Osteoblast (primary cell): Measurements from ENCODE around the gene RPRD2. TPM values are rescaled to one million over a fixed set of nuclear protein-coding genes. Genes with fewer than 3 reads are reported as not detected.
A peak's percentile ranks its signal among the peaks of the same experiment; 100 is the strongest.

Experiments used
- DNase-seq: peaks from one replicate; pipeline ENCODE4 v3.0.0; 2011; ENCODE audit warnings: low spot score, mixed read lengths; ENCODE audit not compliant: insufficient read length; ENCODE audit errors: missing footprints
- H2AFZ ChIP-seq: 2 replicates; pipeline ENCODE4 v1.6.0; 2011; ENCODE audit warnings: mild to moderate bottlenecking, low read length
- H3K27ac ChIP-seq: 2 replicates; pipeline ENCODE4 v1.5.1; 2011; ENCODE audit warnings: mild to moderate bottlenecking, low read depth, low read length, moderate library complexity
- H3K27me3 ChIP-seq: 2 replicates; pipeline ENCODE4 v1.6.0; 2012; ENCODE audit warnings: mild to moderate bottlenecking, control low read depth, inconsistent platforms, low read length, moderate library complexity; ENCODE audit not compliant: insufficient read depth
- H3K36me3 ChIP-seq: 2 replicates; pipeline ENCODE4 v1.5.1; 2011; ENCODE audit warnings: mild to moderate bottlenecking, low read length, control low read depth, moderate library complexity; ENCODE audit not compliant: insufficient read depth
- H3K4me1 ChIP-seq: 2 replicates; pipeline ENCODE4 v1.5.1; 2011; ENCODE audit warnings: mild to moderate bottlenecking, low read length, control low read depth, moderate library complexity; ENCODE audit not compliant: insufficient read depth
- H3K4me2 ChIP-seq: 2 replicates; pipeline ENCODE4 v1.6.0; 2011; ENCODE audit warnings: mild to moderate bottlenecking, low read length; ENCODE audit not compliant: insufficient read depth
- H3K4me3 ChIP-seq: fragments of 200-600 bp; sonication (generic); 3 replicates; pipeline ENCODE4 v1.5.1; 2012; ENCODE audit warnings: mild to moderate bottlenecking, low read length, inconsistent platforms; ENCODE audit not compliant: insufficient read depth
- H3K79me2 ChIP-seq: 2 replicates; pipeline ENCODE4 v1.6.0; 2012; ENCODE audit warnings: mild to moderate bottlenecking, low read length, control low read depth, inconsistent platforms; ENCODE audit not compliant: insufficient read depth
- H3K9me3 ChIP-seq: 2 replicates; pipeline ENCODE4 v1.5.1; 2011; ENCODE audit warnings: low read depth, low read length, control low read depth
- H4K20me1 ChIP-seq: 2 replicates; pipeline ENCODE4 v1.6.0; 2012; ENCODE audit warnings: mild to moderate bottlenecking, low read length, control low read depth; ENCODE audit not compliant: insufficient read depth
- CTCF ChIP-seq: IDR thresholded peaks from 2 replicates; pipeline ENCODE4 v1.5.1; 2011; ENCODE audit warnings: mild to moderate bottlenecking, low read depth, low read length, moderate library complexity; ENCODE audit errors: extremely low read depth
- total RNA-seq: library from RNA; depleted of rRNA; stranded (reverse); fragments of >200 nt; gene quantifications from 2 replicates; pipeline ENCODE4 v1.2.3, GENCODE V29; 2012

The RPRD2 gene
- total RNA-seq, 1 donor, result 12.3 TPM

DNA sequence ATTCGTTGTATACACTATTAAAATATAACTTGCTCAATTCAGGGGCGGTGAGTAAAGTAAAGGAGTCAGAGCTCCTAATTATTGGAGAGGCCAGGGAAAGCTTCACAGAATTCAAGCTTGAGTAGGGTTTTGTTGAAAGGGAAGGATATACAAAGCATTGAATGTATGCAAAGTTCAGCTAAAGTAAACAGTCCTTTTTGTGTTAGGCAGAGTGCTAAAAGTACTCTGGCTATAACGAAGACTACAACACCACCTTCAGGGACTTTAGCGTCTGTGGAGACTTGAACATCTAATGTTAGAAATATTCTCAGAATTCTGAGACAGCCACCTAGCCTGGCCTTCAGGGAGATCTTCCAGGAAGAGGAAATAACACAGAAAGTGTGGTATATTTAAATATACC lies 152.7 kb downstream of the RPRD2 start:
- H3K79me2 ChIP-seq, result no peaks in the 10 kb centered on the region
- peaks cover 15% of the 10 kb centered on the region for H3K36me3 ChIP-seq
- peak; percentile 34 for DNase-seq
- H3K4me3 ChIP-seq, result peak overlapping the region; percentile 86
- TF ChIP-seq CTCF, result no peak
- H3K27ac ChIP-seq, result no peak overlapping the region
- no peaks in the 10 kb centered on the region for H4K20me1 ChIP-seq
- no peak overlapping the region for H2AFZ ChIP-seq
- no peaks in the 10 kb centered on the region for H3K9me3 ChIP-seq
- no peaks in the 10 kb centered on the region for H3K27me3 ChIP-seq
- peaks cover 10% of the 10 kb centered on the region for H3K4me1 ChIP-seq
- H3K4me2 ChIP-seq, result peak overlapping the region; percentile 99

- H3K4me2 ChIP-seq, result no peak overlapping the region
- no peak for TF ChIP-seq CTCF
- no peaks in the 10 kb centered on the region for H3K9me3 ChIP-seq
- H3K4me1 ChIP-seq, result peaks cover 5% of the 10 kb centered on the region
- no peak overlapping the region for H2AFZ ChIP-seq
- peak; percentile 22 for DNase-seq
- H4K20me1 ChIP-seq, result no peaks in the 10 kb centered on the region
- H3K27me3 ChIP-seq, result no peaks in the 10 kb centered on the region
- no peaks in the 10 kb centered on the region for H3K79me2 ChIP-seq
- no peaks in the 10 kb centered on the region for H3K36me3 ChIP-seq
- no peak overlapping the region for H3K4me3 ChIP-seq
- no peak overlapping the region for H3K27ac ChIP-seq
Observed at GRCh38 chr1:150521196-150521968, 157.4 kb downstream of the RPRD2 start.

DNA sequence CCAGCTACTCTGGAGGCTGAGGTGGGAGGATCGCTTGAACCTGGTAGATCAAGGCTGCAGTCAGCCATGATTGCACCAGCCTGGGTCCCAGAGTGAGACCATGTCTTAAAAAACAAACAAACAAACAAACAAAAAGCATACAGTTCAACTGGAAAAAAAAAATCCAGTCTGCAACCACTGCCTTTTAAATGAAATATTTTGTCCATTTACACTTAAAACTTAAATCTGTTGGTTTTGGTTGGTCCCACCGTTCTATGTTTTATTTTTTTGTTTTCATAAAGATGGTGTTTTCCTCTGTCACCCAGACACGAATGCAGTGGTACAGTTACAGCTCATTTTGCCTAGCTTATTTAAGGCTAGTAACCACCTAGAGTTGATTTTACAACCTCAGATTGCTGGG lies 161.4 kb downstream of the RPRD2 start:
- TF ChIP-seq CTCF, result no peak
- no peaks in the 10 kb centered on the region for H4K20me1 ChIP-seq

More for the DNA sequence above, 161.4 kb downstream of the RPRD2 start:
- H3K4me2 ChIP-seq, result no peak overlapping the region
- H3K79me2 ChIP-seq, result no peaks in the 10 kb centered on the region
- H3K4me3 ChIP-seq, result no peak overlapping the region
- H3K27me3 ChIP-seq, result no peaks in the 10 kb centered on the region
- H3K27ac ChIP-seq, result no peak overlapping the region
- peaks cover 20% of the 10 kb centered on the region for H3K4me1 ChIP-seq
- no peaks in the 10 kb centered on the region for H3K36me3 ChIP-seq
- H3K9me3 ChIP-seq, result no peaks in the 10 kb centered on the region
- H2AFZ ChIP-seq, result no peak overlapping the region
- DNase-seq, result no peak

Other genes with a start within 250 kb of the RPRD2 start
- 74.2 and 80.2 TPM in 2 replicates for gene PLEKHO1, start 214.2 kb upstream of the RPRD2 start, total RNA-seq
- gene ANP32E, start 128.0 kb upstream of the RPRD2 start, total RNA-seq, result 11.5 and 13.8 TPM in 2 replicates
- not detected in 2 replicates for gene CA14, start 106.4 kb upstream of the RPRD2 start, total RNA-seq
- 118 and 122 TPM in 2 replicates for gene APH1A, start 95.1 kb upstream of the RPRD2 start, total RNA-seq
- 32.2 and 45.4 TPM in 2 replicates for gene C1orf54, start 91.4 kb upstream of the RPRD2 start, total RNA-seq
- 15.6 and 16.3 TPM in 2 replicates for gene CIART, start 81.6 kb upstream of the RPRD2 start, total RNA-seq
- gene MRPS21, start 70.3 kb upstream of the RPRD2 start, total RNA-seq, result 28.0 and 29.0 TPM in 2 replicates
- gene PRPF3, start 42.6 kb upstream of the RPRD2 start, total RNA-seq, result 33.9 and 35.8 TPM in 2 replicates
- 10.1 and 14.7 TPM in 2 replicates for gene TARS2, start 123.3 kb downstream of the RPRD2 start, total RNA-seq
- gene ECM1, start 144.0 kb downstream of the RPRD2 start, total RNA-seq, result 20.9 and 30.0 TPM in 2 replicates
- gene FALEC, start 151.6 kb downstream of the RPRD2 start, total RNA-seq, result 0.36 TPM in 1 of 2 replicates, not detected in the other
- gene ADAMTSL4, start 185.3 kb downstream of the RPRD2 start, total RNA-seq, result 3.2 and 5.4 TPM in 2 replicates
- 168 and 176 TPM in 2 replicates for gene MCL1, start 215.5 kb downstream of the RPRD2 start, total RNA-seq